KBM-7 (cell line): ENCODE measurements around the gene CHL1.

Source experiments
- DNase-seq: peaks from one replicate; pipeline ENCODE4 v3.0.0-alpha.2; 2015
- in situ Hi-C: fragments of 300-500 bp; cut with MboI; formaldehyde crosslinking; loops from 2 replicates; pipeline ENCODE4 v1.14.3; 2020; ENCODE audit warnings: low sequenced_read_pairs, low pct_unique_long_range_greater_than_20kb, mixed read lengths

The CHL1 gene

GRCh38 chr3:196311-197148 is at the start of gene CHL1:
Gene CHL1 (plus strand): TSS chr3:196763. CDS start chr3:319777, 123,014 bp downstream.
- in situ Hi-C loops: no loop called here
- no peak for DNase-seq

DNA sequence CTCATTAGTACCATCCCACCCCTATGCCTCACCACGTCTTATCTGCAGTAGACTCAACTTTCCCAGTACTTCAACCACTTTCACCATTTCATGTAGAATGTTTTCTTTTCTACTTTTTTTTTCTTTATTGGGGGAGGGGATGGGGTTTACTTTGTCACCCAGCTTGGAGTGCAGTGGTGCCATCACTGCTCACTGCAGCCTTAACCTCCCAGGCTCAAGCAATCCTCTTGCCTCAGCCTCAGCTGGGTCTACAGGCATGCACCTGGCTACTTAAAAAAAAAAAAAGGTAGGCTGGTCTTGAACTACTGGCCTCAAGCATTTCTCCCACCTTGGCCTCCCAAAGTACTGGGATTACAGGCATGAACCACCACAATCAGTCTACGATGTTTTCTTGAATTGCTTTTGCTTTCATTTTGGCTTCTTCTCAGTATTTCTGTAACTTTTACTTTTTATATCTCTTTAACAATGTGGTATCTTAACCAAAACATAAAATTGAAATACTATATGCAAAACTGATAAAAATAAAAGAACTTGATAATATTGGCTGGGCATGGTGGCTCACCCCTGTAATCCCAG is 44.9 kb upstream of the CHL1 start:
- in situ Hi-C loops: no loop called here
- DNase-seq: no peak

GRCh38 chr3:159974-160373 is 36.6 kb upstream of the CHL1 start:
- no peak for DNase-seq
- in situ Hi-C loops: no loop called here

DNA sequence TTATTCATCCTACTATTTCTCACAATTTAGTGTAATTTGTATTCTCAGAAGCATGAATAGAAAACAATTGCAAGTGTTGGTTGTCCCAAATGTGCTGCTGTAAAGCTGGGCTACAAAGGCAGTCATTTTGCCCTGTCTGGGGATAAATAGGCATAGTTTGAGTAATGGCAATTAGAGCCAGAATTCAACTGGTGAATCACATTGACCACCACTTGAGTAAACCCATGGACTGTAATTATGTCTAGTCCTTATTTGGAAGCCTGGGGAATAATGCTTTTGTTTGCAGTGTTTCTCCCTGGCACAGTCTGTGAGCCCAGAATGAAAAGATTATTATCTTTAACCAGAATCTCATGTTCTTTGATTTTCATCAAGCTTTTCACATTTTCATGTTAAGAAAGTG is 30.5 kb upstream of the CHL1 start:
- no peak for DNase-seq
- in situ Hi-C loops: no loop called here

DNA sequence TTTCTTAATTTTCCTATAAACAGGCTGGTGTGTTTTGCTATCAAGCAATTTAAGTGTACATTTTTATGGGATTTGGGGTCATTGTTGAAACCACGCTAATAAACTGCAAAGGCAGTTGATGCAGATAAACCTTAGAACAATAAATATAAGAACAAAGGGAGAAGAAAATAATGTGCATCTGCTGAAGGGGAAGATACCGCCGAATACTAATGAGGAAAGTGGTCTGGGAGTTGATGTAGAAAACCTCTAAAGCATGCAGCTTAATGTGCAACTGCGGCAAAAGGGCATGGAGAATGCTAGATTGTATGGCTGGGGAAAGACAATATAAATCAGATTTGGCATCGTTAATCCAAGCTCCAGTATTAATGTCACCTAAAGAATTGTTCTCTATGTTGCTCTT is 29.8 kb upstream of the CHL1 start:
- in situ Hi-C loops: no loop called here
- no peak for DNase-seq

DNA sequence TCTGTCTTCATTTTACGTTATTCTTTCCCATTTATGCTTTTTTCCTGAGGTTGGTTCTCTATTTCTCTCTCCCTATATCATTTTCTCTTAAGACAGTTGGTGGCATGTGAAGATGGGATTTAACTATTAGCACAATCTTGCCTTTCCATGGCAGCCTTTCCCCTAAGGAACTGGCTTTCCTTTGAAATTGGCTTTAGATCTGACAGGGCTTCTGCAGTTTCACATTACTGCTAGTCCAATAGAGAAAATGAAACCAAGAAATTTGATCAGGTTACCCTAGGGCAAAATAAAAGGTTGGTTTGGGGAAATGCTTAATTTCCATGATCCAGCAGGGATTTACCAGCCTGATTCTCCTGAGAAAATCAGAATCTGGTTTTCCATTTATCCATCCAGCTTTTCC is 22.7 kb upstream of the CHL1 start:
- no peak for DNase-seq
- in situ Hi-C loops: no loop called here

DNA sequence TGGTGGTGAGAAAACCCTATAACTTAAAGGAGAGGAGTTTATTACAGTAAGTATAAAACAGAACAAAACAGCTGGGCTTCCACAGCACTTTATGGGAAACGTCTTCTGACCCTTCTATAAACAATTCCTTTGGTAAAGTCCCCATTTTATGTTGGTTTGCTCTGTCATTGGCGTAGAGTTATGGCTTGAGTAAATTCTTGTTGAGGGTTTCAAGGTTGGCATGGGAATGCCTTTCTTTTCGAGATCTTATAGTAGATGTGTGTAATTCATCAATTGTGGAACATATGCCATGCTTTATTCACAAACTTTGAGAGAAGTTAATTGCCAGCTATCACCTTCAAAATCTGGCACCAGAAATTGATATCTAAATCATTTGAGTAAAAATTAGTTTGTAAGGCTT is 11.6 kb upstream of the CHL1 start:
- in situ Hi-C loops: no loop called here
- DNase-seq: no peak

GRCh38 chr3:192215-192929 is 4.2 kb upstream of the CHL1 start:
- in situ Hi-C loops: no loop called here
- no peak for DNase-seq

GRCh38 chr3:194001-194400 is 2.6 kb upstream of the CHL1 start:
- no peak for DNase-seq
- in situ Hi-C loops: no loop called here

DNA sequence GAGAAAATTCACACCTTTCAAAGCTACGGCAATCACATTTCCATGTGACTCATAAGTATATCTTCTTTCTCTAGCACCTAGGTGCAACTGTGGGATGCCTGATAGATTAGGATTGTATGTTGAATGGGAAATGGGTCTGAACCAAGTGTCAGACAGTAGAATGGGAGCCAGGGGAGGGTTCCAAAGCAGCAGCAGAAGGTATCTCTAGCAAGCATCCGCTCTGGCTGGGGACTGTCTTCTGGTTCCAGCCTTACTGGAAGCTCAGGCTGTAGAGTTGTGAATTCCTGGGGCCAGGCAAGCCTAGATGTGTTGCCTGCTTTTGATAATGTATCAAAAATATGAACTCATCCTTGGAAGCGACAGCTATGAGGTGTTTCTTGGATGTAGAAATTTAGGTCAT is 2.1 kb upstream of the CHL1 start:
- in situ Hi-C loops: no loop called here
- DNase-seq: no peak

- in situ Hi-C loops: no loop called here
- no peak for DNase-seq
Measured at GRCh38 chr3:195666-196065, 897 bp upstream of the CHL1 start.

DNA sequence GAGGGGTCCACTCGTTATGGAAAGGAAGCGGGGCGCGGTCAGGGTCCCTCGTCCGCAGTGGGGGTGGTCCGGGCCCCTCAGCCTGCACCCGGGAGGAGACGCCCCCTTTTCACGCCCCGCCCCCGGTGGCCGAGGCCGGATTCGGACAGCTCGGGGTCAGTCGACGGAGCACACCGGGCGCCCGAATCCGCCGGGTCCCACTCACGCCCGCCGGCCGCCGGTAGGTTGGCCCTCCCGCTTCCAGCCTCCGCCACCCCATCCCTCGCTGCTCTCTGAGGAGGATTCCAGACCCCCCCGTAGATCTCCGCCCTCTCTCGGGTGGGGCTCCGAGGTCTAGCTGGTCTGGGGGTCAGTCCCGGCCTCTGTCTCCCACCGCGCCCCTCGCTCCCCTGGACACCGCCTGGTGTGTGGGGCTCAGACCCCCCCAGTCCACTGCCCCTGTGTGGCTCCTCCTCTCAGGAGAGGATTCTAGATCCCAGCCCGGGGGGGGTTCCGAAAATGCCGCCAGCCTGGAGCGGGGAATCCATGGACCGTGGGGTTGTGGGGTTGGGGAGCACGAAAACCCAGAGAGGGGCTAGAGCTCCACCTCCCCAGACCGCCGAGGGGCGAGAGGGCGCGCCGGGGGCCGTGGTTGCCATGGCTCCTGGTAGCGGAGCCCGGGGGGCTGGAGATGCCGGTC is 725 bp downstream of the CHL1 start:
- in situ Hi-C loops: no loop called here
- DNase-seq: no peak

DNA sequence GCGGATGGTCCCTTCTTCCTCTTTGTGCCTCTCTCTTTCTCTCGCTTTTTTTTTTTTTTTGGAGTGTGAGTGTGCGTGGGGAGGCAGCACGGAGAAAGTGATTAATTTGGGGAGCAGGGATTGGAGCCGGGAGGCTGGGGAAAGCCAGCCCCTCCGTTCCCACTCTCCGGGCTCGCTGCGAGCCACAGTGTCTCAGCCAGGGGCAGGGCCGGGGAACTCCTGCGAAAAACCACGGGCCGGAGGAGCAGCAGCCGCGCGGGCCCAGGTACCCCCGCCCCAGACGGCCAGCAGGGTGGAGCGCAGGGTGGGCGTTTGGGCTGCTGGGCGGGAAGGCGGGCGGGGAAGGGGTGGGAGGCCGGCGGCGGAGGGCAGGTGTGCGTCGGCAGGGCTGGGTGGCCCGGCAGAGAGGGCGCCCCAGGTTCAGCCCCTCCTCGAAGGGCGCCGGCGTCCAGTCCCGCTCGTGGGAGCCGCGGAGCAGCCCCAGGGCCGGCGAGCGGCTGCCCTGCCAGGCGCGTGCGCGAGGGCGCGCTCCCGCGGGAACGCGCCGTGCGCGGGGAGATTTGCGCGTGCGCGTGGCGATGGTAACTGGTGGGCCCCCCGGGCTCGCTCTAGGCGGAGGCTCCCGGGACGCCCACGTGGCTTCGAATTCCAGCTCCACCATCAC is 1.4 kb downstream of the CHL1 start:
- no peak for DNase-seq

DNA sequence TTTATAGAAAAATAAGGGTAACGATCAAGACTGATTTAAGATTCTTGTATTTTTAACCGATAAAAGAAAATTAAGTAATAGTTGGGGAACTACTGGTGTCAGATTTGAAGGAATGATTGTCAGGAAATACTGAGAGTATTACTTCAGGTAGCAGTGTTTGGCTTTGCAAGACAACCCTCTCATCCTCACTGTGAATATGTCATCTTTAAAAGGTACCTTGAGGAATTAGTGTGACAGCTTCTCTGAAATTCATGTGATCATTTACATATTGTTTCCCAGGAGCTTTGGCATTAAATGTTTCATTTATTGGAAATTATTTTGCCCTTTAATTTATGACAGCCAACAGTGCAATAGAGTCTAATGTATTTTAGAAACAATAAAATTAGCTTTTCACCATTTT is 3.3 kb downstream of the CHL1 start:
- DNase-seq: no peak
- in situ Hi-C loops: no loop called here

More for the DNA sequence above, 1.4 kb downstream of the CHL1 start:
- in situ Hi-C loops: no loop called here

DNA sequence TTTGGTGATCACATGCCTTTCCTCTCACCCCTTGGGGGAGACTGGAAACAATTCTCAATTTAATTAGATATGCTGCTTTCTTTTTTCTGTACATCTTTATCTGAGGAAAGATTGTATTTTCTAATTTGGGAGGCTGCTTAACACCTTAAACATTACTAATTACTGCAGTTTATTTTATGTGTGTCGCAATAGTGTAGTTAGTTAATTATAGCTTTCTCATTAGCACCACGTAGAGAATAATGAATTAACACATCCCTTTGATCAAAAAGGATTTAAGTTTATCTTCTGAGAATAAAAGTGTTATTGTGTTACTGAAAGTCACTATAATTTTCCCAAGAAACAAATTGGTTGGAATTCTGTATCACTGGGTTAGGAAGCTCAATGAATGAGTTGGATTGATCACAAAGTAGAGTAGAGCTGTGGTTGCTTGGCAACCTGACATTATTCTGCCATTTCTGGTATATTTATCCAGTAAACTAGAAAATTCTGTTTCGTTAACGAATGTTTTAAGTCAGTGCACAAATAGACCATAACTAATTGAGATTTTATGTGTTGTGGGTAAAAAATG is 4.3 kb downstream of the CHL1 start:
- in situ Hi-C loops: no loop called here
- no peak for DNase-seq

GRCh38 chr3:204102-204501 is 7.5 kb downstream of the CHL1 start:
- no peak for DNase-seq
- in situ Hi-C loops: no loop called here

- DNase-seq: no peak
- in situ Hi-C loops: no loop called here
Measured at GRCh38 chr3:207973-208372, 11.4 kb downstream of the CHL1 start.

DNA sequence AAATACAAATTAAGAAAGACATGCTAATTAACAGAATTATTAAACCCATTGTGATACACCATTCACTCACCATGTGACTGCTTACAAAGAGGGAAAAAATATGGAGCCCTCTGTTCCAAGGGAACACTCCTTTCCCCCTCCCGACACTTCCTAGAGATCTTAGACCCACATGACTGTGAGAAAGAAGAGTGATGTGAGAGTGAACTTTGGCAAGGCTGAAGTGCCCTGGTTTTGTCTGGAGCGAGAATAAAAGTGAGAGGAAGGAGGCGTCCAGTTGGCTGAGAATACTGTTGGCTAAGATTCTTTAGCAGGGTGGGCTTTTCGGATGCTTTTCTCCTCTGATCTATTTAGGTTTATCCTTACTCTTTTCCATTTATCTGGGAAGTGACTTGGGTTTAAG is 14.1 kb downstream of the CHL1 start:
- no peak for DNase-seq
- in situ Hi-C loops: no loop called here

DNA sequence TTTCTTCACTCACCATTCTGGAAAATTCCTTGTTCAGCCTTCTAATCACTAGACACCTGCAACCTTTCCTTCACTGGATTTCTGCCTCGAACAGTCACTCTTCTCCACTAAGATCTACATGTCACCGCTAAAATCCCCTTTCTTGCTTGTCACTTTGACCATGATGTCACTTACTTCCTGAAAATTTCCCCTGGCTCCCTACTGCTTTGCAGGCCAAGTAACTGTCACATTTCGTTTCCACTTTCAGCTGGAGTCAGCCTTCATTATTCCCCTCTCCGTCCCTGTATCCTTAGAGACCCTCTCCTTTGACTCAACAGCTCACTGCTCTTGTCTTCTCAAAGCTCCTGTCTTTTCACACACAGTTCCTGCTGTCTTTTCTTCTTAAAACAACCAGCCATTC is 15.9 kb downstream of the CHL1 start:
- in situ Hi-C loops: no loop called here
- DNase-seq: peak; percentile 17
